ENCODE data around the gene CENPVL3. TPM values are rescaled to one million over a fixed set of nuclear protein-coding genes. Genes with fewer than 3 reads are reported as not detected.

Gene CENPVL3
- total and polyA plus RNA-seq, 4 donors: 0.14 TPM; not detected in 3

DNA sequence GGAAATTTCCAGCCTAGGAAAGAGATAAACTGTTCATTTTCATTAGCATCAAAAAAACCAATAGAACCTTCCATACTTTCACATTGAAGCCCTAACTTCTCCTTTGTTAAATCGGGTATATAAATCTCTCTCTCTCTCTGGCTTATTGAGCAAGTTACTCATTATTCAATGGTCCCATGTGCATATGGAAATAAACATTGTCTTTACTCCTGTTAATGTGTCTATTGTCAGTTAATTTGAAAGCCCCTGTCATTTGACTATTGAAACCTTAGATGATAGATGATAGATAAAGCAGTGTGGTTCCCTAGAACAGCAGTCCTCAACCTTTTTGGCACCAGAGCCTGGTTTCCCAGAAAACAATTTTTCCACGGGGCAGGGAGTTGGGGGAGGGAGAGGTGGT, 46.8 kb downstream of the CENPVL3 start (continued):
- TF ChIP-seq, protein P1, sequence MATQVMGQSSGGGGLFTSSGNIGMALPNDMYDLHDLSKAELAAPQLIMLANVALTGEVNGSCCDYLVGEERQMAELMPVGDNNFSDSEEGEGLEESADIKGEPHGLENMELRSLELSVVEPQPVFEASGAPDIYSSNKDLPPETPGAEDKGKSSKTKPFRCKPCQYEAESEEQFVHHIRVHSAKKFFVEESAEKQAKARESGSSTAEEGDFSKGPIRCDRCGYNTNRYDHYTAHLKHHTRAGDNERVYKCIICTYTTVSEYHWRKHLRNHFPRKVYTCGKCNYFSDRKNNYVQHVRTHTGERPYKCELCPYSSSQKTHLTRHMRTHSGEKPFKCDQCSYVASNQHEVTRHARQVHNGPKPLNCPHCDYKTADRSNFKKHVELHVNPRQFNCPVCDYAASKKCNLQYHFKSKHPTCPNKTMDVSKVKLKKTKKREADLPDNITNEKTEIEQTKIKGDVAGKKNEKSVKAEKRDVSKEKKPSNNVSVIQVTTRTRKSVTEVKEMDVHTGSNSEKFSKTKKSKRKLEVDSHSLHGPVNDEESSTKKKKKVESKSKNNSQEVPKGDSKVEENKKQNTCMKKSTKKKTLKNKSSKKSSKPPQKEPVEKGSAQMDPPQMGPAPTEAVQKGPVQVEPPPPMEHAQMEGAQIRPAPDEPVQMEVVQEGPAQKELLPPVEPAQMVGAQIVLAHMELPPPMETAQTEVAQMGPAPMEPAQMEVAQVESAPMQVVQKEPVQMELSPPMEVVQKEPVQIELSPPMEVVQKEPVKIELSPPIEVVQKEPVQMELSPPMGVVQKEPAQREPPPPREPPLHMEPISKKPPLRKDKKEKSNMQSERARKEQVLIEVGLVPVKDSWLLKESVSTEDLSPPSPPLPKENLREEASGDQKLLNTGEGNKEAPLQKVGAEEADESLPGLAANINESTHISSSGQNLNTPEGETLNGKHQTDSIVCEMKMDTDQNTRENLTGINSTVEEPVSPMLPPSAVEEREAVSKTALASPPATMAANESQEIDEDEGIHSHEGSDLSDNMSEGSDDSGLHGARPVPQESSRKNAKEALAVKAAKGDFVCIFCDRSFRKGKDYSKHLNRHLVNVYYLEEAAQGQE (IDR thresholded peaks at IDR 0.05): no peak
- TF ChIP-seq GABPA (IDR thresholded peaks at IDR 0.05 in 1 of 2, conservative IDR thresholded peaks at IDR 0.05 in 1 of 2): no peak

DNA sequence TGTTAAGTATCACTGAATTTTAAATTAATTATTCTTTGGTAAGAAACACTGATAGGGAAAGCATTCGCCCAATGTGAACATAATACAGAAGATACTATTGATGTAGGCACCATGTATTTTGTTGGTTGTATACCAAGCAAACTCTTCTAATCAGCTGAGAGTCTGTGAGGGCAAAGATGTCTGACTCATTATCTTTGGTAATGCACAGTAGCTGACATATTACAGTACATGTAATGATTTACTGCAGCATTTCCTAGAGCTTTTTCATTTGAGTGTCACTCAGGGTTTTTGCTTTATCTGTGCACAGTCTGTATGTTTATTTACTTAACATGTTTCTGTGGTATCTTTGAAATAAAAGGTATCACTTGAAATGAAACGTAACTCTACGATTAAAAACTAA, 49.2 kb downstream of the CENPVL3 start:
- TF ChIP-seq RAD21 (IDR thresholded peaks at IDR 0.05) (no peak), HNF4G (IDR thresholded peaks at IDR 0.05) (no peak), NR2F2 (IDR thresholded peaks at IDR 0.05) (no peak), CTCF (IDR thresholded peaks at IDR 0.05; ENCODE audit: low read depth, low read length, missing input control) (no peak), RXRA (IDR thresholded peaks at IDR 0.05) (no peak), FOXA2 (IDR thresholded peaks at IDR 0.05) (no peak), GABPA (IDR thresholded peaks at IDR 0.05 in 1 of 2, conservative IDR thresholded peaks at IDR 0.05 in 1 of 2) (no peak), YY1 (IDR thresholded peaks at IDR 0.05) (no peak)
- H3K9me3 ChIP-seq (ENCODE audit: control insufficient read depth in 4 of 4, low read length in 3 of 4): no peaks in the 10 kb centered on the region

DNA sequence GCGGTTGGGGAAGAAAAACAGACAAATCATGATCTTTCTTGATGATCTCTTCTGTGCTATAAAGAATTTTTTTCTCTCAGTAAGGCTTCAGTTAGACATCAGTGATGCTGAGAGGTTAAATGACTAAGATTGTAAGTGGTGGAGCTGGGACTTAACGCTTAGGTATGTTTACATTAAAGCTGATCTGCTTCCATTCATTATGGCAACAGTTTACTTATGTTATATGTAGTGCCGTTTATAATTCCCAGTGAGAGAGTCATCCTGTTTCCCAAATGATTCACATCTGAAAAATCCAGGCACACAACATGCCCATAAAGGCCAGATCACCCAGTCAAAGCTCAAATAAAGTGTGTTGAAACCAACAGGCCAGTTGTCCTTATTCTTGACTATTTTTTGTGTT, 50.1 kb downstream of the CENPVL3 start:
- Histone ChIP-seq H3K36me3 (ENCODE audit: control insufficient read depth in 4 of 4, insufficient read depth in 3 of 4, low read depth in 1 of 4, low read length in 3 of 4) (no peaks in the 10 kb centered on the region), H3K27ac (ENCODE audit: low read depth in 1 of 2, low read length in 2 of 2) (no peak overlapping the region), H3K9ac (ENCODE audit: low read depth in 1 of 2, low read length in 2 of 2) (no peak overlapping the region), H3K4me3 (ENCODE audit: low read depth in 1 of 3, low read length in 3 of 3) (no peak overlapping the region), H3K27me3 (ENCODE audit: control insufficient read depth in 4 of 4, insufficient read depth in 4 of 4, low read length in 3 of 4) (no peaks in the 10 kb centered on the region), H3K9me3 (ENCODE audit: control insufficient read depth in 4 of 4, low read length in 3 of 4) (peaks cover 0 to 1% (median 0%) of the 10 kb centered on the region in 4 donors), H3K4me1 (ENCODE audit: control insufficient read depth in 4 of 4, insufficient read depth in 4 of 4, low read length in 3 of 4) (peaks cover 0 to 2% (median 0%) of the 10 kb centered on the region in 4 donors)
- DNase-seq (ENCODE audit: low spot score): no peak
- 74% methylated on average over 3 of the region's 3 CpGs for WGBS
- no peak for TF ChIP-seq YY1 (IDR thresholded peaks at IDR 0.05)
- no peak for TF ChIP-seq HNF4A (conservative IDR thresholded peaks at IDR 0.05)

More for the DNA sequence above, 49.2 kb downstream of the CENPVL3 start:
- no peaks in the 10 kb centered on the region for H3K27me3 ChIP-seq (ENCODE audit: control insufficient read depth in 4 of 4, insufficient read depth in 4 of 4, low read length in 3 of 4)
- H3K27ac ChIP-seq (ENCODE audit: low read depth in 1 of 2, low read length in 2 of 2): no peak overlapping the region
- 88% methylated on average over 3 of the region's 3 CpGs for WGBS
- H3K4me3 ChIP-seq (ENCODE audit: low read depth in 1 of 3, low read length in 3 of 3): no peak overlapping the region
- no peak for DNase-seq (ENCODE audit: low spot score)
- H3K4me1 ChIP-seq (ENCODE audit: control insufficient read depth in 4 of 4, insufficient read depth in 4 of 4, low read length in 3 of 4): peaks cover 0 to 2% (median 0%) of the 10 kb centered on the region in 4 donors
- H3K9ac ChIP-seq (ENCODE audit: low read depth in 1 of 2, low read length in 2 of 2): no peak overlapping the region
- H3K36me3 ChIP-seq (ENCODE audit: control insufficient read depth in 4 of 4, insufficient read depth in 3 of 4, low read depth in 1 of 4, low read length in 3 of 4): no peaks in the 10 kb centered on the region

Other genes with a start within 250 kb of the CENPVL3 start
- gene NUDT11, start 122.3 kb downstream of the CENPVL3 start, total RNA-seq: under 1 TPM; 0.08 to 0.56 TPM
- under 1 TPM in 1 of 2 donors, not detected in 1; 0.02 TPM for gene NUDT11, start 122.3 kb downstream of the CENPVL3 start, polyA plus RNA-seq
- not detected for gene CENPVL2, start 63.9 kb upstream of the CENPVL3 start, total RNA-seq
- gene CENPVL2, start 63.9 kb upstream of the CENPVL3 start, polyA plus RNA-seq: not detected
- not detected for gene CENPVL1, start 91.6 kb upstream of the CENPVL3 start, total RNA-seq
- not detected for gene CENPVL1, start 91.6 kb upstream of the CENPVL3 start, polyA plus RNA-seq
- 1 to 10 TPM; 4.1 to 4.4 TPM for gene GSPT2, start 124.5 kb upstream of the CENPVL3 start, total RNA-seq
- gene GSPT2, start 124.5 kb upstream of the CENPVL3 start, polyA plus RNA-seq: 1 to 10 TPM; 5.8 to 6.2 TPM

All from liver (tissue), 9 donors.